SK-N-MC (cell line): ENCODE results near the gene PPP2R2C.

Experiments
- DNase-seq: peaks from one replicate; pipeline ENCODE4 v3.0.0-alpha.2; 2011; ENCODE audit warnings: low read depth, low spot score
- H3K27ac ChIP-seq: fragments of 200-600 bp; sonication (generic); 2 replicates; pipeline ENCODE4 v1.5.1; 2016; ENCODE audit warnings: mixed run types
- H3K36me3 ChIP-seq: fragments of 200-600 bp; sonication (generic); 2 replicates; pipeline ENCODE4 v1.6.1; 2017; ENCODE audit warnings: antibody characterized with exemption, low read length, mixed read lengths; ENCODE audit not compliant: insufficient read depth
- H3K4me3 ChIP-seq: fragments of 200-600 bp; sonication (generic); 2 replicates; pipeline ENCODE4 v1.5.1; 2016
- H3K9ac ChIP-seq: fragments of 200-600 bp; sonication (generic); 2 replicates; pipeline ENCODE4 v1.8.0; 2017; ENCODE audit warnings: mixed run types, mixed read lengths; ENCODE audit not compliant: insufficient read length
- H3K9me3 ChIP-seq: fragments of 200-600 bp; sonication (generic); 2 replicates; pipeline ENCODE4 v1.6.1; 2017; ENCODE audit warnings: low read depth, mild to moderate bottlenecking, antibody characterized with exemption, low read length, moderate library complexity, mixed read lengths
- EZH2 ChIP-seq: fragments of 200-600 bp; sonication (generic); IDR thresholded peaks from one replicate; pipeline ENCODE4 v1.6.1; 2017; ENCODE audit warnings: antibody characterized with exemption
- FOXP2 ChIP-seq: optimal IDR thresholded peaks from 2 replicates; pipeline ENCODE3; 2011; ENCODE audit warnings: mild to moderate bottlenecking, moderate library complexity; ENCODE audit not compliant: insufficient read depth; ENCODE audit errors: extremely low read length, control extremely low read depth
- POLR2AphosphoS5 ChIP-seq: IDR thresholded peaks from 2 replicates; pipeline ENCODE4 v1.6.1; 2012; ENCODE audit warnings: mild to moderate bottlenecking, low read depth, low read length, borderline replicate concordance

PPP2R2C gene

GRCh38 chr4:6324461-6324998, 147.9 kb downstream of the PPP2R2C start:
- Histone ChIP-seq H3K36me3 (no peaks in the 10 kb centered on the region), H3K4me3 (no peak overlapping the region), H3K27ac (no peak overlapping the region), H3K9ac (no peak overlapping the region), H3K9me3 (no peaks in the 10 kb centered on the region)
- TF ChIP-seq POLR2AphosphoS5 (no peak), EZH2 (no peak), FOXP2 (no peak)
- DNase-seq: no peak

- Histone ChIP-seq H3K9me3 (no peaks in the 10 kb centered on the region), H3K4me3 (no peak overlapping the region), H3K27ac (no peak overlapping the region), H3K36me3 (no peaks in the 10 kb centered on the region), H3K9ac (no peak overlapping the region)
- DNase-seq: no peak
- TF ChIP-seq FOXP2: no peak
- no peak for TF ChIP-seq EZH2
- TF ChIP-seq POLR2AphosphoS5: no peak
These were observed 149.4 kb downstream of the PPP2R2C start for GRCh38 chr4:6322761-6323566.

GRCh38 chr4:6322067-6322760, 150.2 kb downstream of the PPP2R2C start:
- Histone ChIP-seq H3K9me3 (no peaks in the 10 kb centered on the region), H3K9ac (no peak overlapping the region), H3K4me3 (no peak overlapping the region), H3K36me3 (no peaks in the 10 kb centered on the region), H3K27ac (no peak overlapping the region)
- no peak for DNase-seq
- no peak for TF ChIP-seq FOXP2
- TF ChIP-seq POLR2AphosphoS5: no peak
- TF ChIP-seq EZH2: no peak

GRCh38 chr4:6321361-6321760, 151.1 kb downstream of the PPP2R2C start:
- no peak overlapping the region for H3K4me3 ChIP-seq
- H3K36me3 ChIP-seq: no peaks in the 10 kb centered on the region
- H3K9me3 ChIP-seq: no peaks in the 10 kb centered on the region
- TF ChIP-seq POLR2AphosphoS5 (no peak), FOXP2 (no peak), EZH2 (no peak)
- H3K9ac ChIP-seq: no peak overlapping the region
- DNase-seq: no peak
- no peak overlapping the region for H3K27ac ChIP-seq

- Histone ChIP-seq H3K4me3 (no peak overlapping the region), H3K27ac (no peak overlapping the region), H3K36me3 (no peaks in the 10 kb centered on the region), H3K9ac (no peak overlapping the region), H3K9me3 (no peaks in the 10 kb centered on the region)
- DNase-seq: no peak
- TF ChIP-seq POLR2AphosphoS5 (no peak), EZH2 (no peak), FOXP2 (no peak)
These were observed 151.8 kb downstream of the PPP2R2C start for GRCh38 chr4:6320663-6321062.

- no peak overlapping the region for H3K9ac ChIP-seq
- no peak for TF ChIP-seq POLR2AphosphoS5
- no peak for TF ChIP-seq FOXP2
- TF ChIP-seq EZH2: no peak
- no peaks in the 10 kb centered on the region for H3K36me3 ChIP-seq
- no peak overlapping the region for H3K4me3 ChIP-seq
- no peak overlapping the region for H3K27ac ChIP-seq
- DNase-seq: no peak
- no peaks in the 10 kb centered on the region for H3K9me3 ChIP-seq
These were observed 152.8 kb downstream of the PPP2R2C start for GRCh38 chr4:6319530-6320150.

- no peaks in the 10 kb centered on the region for H3K9me3 ChIP-seq
- no peak for TF ChIP-seq POLR2AphosphoS5
- TF ChIP-seq EZH2: no peak
- TF ChIP-seq FOXP2: no peak
- no peak overlapping the region for H3K4me3 ChIP-seq
- H3K36me3 ChIP-seq: no peaks in the 10 kb centered on the region
- DNase-seq: no peak
- no peak overlapping the region for H3K27ac ChIP-seq
- H3K9ac ChIP-seq: no peak overlapping the region
These were observed 154.2 kb downstream of the PPP2R2C start for GRCh38 chr4:6318206-6318605.

GRCh38 chr4:6316461-6317003, 155.9 kb downstream of the PPP2R2C start:
- no peak overlapping the region for H3K4me3 ChIP-seq
- H3K9ac ChIP-seq: no peak overlapping the region
- DNase-seq: no peak
- H3K36me3 ChIP-seq: no peaks in the 10 kb centered on the region
- no peak for TF ChIP-seq EZH2
- TF ChIP-seq FOXP2: no peak
- no peak for TF ChIP-seq POLR2AphosphoS5
- H3K9me3 ChIP-seq: no peaks in the 10 kb centered on the region
- H3K27ac ChIP-seq: no peak overlapping the region
